Measurements from ENCODE around the gene EXT2.

GRCh38 chr11:44208976-44209603 is 113.6 kb downstream of the EXT2 start:
- TF ChIP-seq RCOR1 (conservative IDR thresholded peaks at IDR 0.05; ENCODE audit: low read depth, low read length) (no peak), CBFB (IDR thresholded peaks at IDR 0.05; ENCODE audit: low read depth) (no peak), CTCF (IDR thresholded peaks at IDR 0.05 in 2 of 3, conservative IDR thresholded peaks at IDR 0.05 in 1 of 3; ENCODE audit: control insufficient read depth in 2 of 3, extremely low read depth in 1 of 3, insufficient read depth in 1 of 3, low read depth in 3 of 3, low read length in 3 of 3) (no peak), RELA (IDR thresholded peaks at IDR 0.05; ENCODE audit: borderline replicate concordance, partially characterized antibody) (no peak), BRCA1 (IDR thresholded peaks at IDR 0.05; ENCODE audit: low read depth, low read length) (no peak), REST (IDR thresholded peaks at IDR 0.05; ENCODE audit: low read depth, low read length) (no peak), EED (IDR thresholded peaks at IDR 0.05; ENCODE audit: low read depth) (no peak), ZNF592 (IDR thresholded peaks at IDR 0.05) (no peak), EZH2 (IDR thresholded peaks at IDR 0.05; ENCODE audit: borderline replicate concordance, control insufficient read depth, low read depth, low read length) (no peak), MAX (IDR thresholded peaks at IDR 0.05; ENCODE audit: low read depth, low read length) (no peak), SMC3 (IDR thresholded peaks at IDR 0.05; ENCODE audit: borderline replicate concordance, low read length) (no peak), POLR2AphosphoS2 (IDR thresholded peaks at IDR 0.05; ENCODE audit: low read depth, low read length) (no peak), MYC (IDR thresholded peaks at IDR 0.05; ENCODE audit: insufficient read depth, insufficient read length, insufficient replicate concordance, low read length, severe bottlenecking) (no peak), RFX5 (IDR thresholded peaks at IDR 0.05; ENCODE audit: low read depth, low read length) (no peak)

Data from GM12878 (cell line).